Sigmoid colon (tissue), 4 donors: ENCODE results near the gene TENM3.

ENCODE experiments used
- EP300 ChIP-seq, 4 donors: sonication (generic); formaldehyde crosslinking; IDR thresholded peaks; one replicate each; pipeline ENCODE4 v1.6.1; 2017; ENCODE audit warnings: antibody characterized with exemption in 4 of 4
- POLR2A ChIP-seq, 2 donors: fragments of 450-650 bp; IDR thresholded peaks; one replicate each; pipeline ENCODE4 v1.6.1; 2016; ENCODE audit warnings: antibody characterized with exemption in 2 of 2, mild to moderate bottlenecking in 2 of 2, moderate library complexity in 2 of 2
- TF ChIP-seq, protein P1 (sequence below), 4 experiments: fragments of 450-650 bp in 3 of 4; fragments of 200-600 bp in 1 of 4; IDR thresholded peaks; one replicate each; pipeline ENCODE4 v1.5.1; 2016 to 2019; ENCODE audit warnings: antibody characterized with exemption in 4 of 4, mild to moderate bottlenecking in 3 of 4, moderate library complexity in 2 of 4

GRCh38 chr4:182649698-182650477 lies 406.7 kb downstream of the TENM3 start:
- TF ChIP-seq, protein P1, sequence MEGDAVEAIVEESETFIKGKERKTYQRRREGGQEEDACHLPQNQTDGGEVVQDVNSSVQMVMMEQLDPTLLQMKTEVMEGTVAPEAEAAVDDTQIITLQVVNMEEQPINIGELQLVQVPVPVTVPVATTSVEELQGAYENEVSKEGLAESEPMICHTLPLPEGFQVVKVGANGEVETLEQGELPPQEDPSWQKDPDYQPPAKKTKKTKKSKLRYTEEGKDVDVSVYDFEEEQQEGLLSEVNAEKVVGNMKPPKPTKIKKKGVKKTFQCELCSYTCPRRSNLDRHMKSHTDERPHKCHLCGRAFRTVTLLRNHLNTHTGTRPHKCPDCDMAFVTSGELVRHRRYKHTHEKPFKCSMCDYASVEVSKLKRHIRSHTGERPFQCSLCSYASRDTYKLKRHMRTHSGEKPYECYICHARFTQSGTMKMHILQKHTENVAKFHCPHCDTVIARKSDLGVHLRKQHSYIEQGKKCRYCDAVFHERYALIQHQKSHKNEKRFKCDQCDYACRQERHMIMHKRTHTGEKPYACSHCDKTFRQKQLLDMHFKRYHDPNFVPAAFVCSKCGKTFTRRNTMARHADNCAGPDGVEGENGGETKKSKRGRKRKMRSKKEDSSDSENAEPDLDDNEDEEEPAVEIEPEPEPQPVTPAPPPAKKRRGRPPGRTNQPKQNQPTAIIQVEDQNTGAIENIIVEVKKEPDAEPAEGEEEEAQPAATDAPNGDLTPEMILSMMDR (IDR thresholded peaks at IDR 0.05), result no peak
- TF ChIP-seq EP300 (IDR thresholded peaks at IDR 0.05), result no peak
- no peak for TF ChIP-seq POLR2A (IDR thresholded peaks at IDR 0.05)
